Measurements from ENCODE around the gene CSGALNACT2. TPM values are rescaled to one million over a fixed set of nuclear protein-coding genes. Genes with fewer than 3 reads are reported as not detected.

Gene CSGALNACT2
- total and polyA plus RNA-seq, 2 of the 13 experiments (the other 11 are each of a cell fraction or from before 2014, with no cell fraction given): 3.3 to 7.1 TPM

- ChIA-PET POLR2A (no interaction called here), CTCF (ENCODE audit: low intra/inter-chr PET ratio, low total read pairs) (no interaction called here)
- in situ Hi-C loops (cut with HindIII; ENCODE audit: extremely low pct_ligation_motif_present, low pct_unique_long_range_greater_than_20kb) (no loop called here), intact Hi-C loops (cut with micrococcal nuclease; ENCODE audit: unreplicated experiment) (no loop called here)
- FAIRE-seq (no peak), DNase-seq (ENCODE audit: low spot score) (no peak), ATAC-seq (peak; percentile 16; the same call in 2 of the 3 replicates)
- H3K9me3 ChIP-seq (ENCODE audit: low read length): no peaks in the 10 kb centered on the region
- no peaks in the 10 kb centered on the region for H3K4me1 ChIP-seq (ENCODE audit: insufficient read depth, low read length)
- H3K27me3 ChIP-seq (ENCODE audit: control insufficient read depth in 1 of 2, insufficient read depth in 2 of 2, low read length in 2 of 2): peaks cover 10 to 43% of the 10 kb centered on the region in 2 experiments; a peak in 3 of 5 replicates
- H3K79me2 ChIP-seq (ENCODE audit: insufficient read depth, low read length): no peaks in the 10 kb centered on the region
- no peak overlapping the region for H3K27ac ChIP-seq (ENCODE audit: extremely low read length, insufficient read depth, low read length)
- no peak overlapping the region for H3K4me2 ChIP-seq (ENCODE audit: low read depth, low read length)
- no peak overlapping the region for H3K4me3 ChIP-seq (replicated peaks in 1 of 3; ENCODE audit: insufficient read depth in 1 of 3, low read depth in 2 of 3, low read length in 3 of 3)
- H3K9ac ChIP-seq (ENCODE audit: insufficient read depth, low read depth, low read length): no peak overlapping the region
- no TSS peak for BruUV-seq (replicated peaks)
- no peaks in the 10 kb centered on the region for H4K20me1 ChIP-seq (ENCODE audit: insufficient read depth, low read length)
- H2AFZ ChIP-seq (ENCODE audit: low read length): no peak overlapping the region
- no peaks in the 10 kb centered on the region for H3K36me3 ChIP-seq (replicated peaks in 1 of 2; ENCODE audit: control insufficient read depth in 1 of 2, insufficient read depth in 2 of 2, low read length in 2 of 2)
- TF ChIP-seq ZNF629 (CRISPR knock-in tag; conservative IDR thresholded peaks at IDR 0.05) (peak; percentile 80), FOSL2 (CRISPR knock-in tag; IDR thresholded peaks at IDR 0.05) (peak; percentile 42; the same call in 1 of the 2 replicates), RFXANK (CRISPR knock-in tag; IDR thresholded peaks at IDR 0.05) (no peak), HNF4A (CRISPR knock-in tag; IDR thresholded peaks at IDR 0.05) (peak; percentile 22; the same call in 1 of the 2 replicates)
- 29% methylated on average over 13 of the region's 15 CpGs for WGBS (ENCODE audit: low lambda C conversion rate)
Measured at GRCh38 chr10:43214071-43214955, 76.1 kb downstream of the CSGALNACT2 start.

GRCh38 chr10:43214956-43215561 lies 76.8 kb downstream of the CSGALNACT2 start:
- Histone ChIP-seq H3K9ac (ENCODE audit: insufficient read depth, low read depth, low read length) (no peak overlapping the region), H3K36me3 (replicated peaks in 1 of 2; ENCODE audit: control insufficient read depth in 1 of 2, insufficient read depth in 2 of 2, low read length in 2 of 2) (no peaks in the 10 kb centered on the region), H3K9me3 (ENCODE audit: low read length) (no peaks in the 10 kb centered on the region), H2AFZ (ENCODE audit: low read length) (no peak overlapping the region), H3K27ac (ENCODE audit: extremely low read length, insufficient read depth, low read length) (no peak overlapping the region), H3K27me3 (ENCODE audit: control insufficient read depth in 1 of 2, insufficient read depth in 2 of 2, low read length in 2 of 2) (peaks cover 10 to 43% of the 10 kb centered on the region in 2 experiments; a peak in 3 of 5 replicates), H4K20me1 (ENCODE audit: insufficient read depth, low read length) (no peaks in the 10 kb centered on the region), H3K4me3 (replicated peaks in 1 of 3; ENCODE audit: insufficient read depth in 1 of 3, low read depth in 2 of 3, low read length in 3 of 3) (no peak overlapping the region), H3K4me1 (ENCODE audit: insufficient read depth, low read length) (no peaks in the 10 kb centered on the region), H3K4me2 (ENCODE audit: low read depth, low read length) (no peak overlapping the region), H3K79me2 (ENCODE audit: insufficient read depth, low read length) (no peaks in the 10 kb centered on the region)
- FAIRE-seq: no peak
- ATAC-seq: no peak
- intact Hi-C loops (cut with micrococcal nuclease; ENCODE audit: unreplicated experiment): no loop called here
- WGBS (ENCODE audit: low lambda C conversion rate): 0% methylated on average over 8 of the region's 12 CpGs
- ChIA-PET POLR2A (no interaction called here), CTCF (ENCODE audit: low intra/inter-chr PET ratio, low total read pairs) (no interaction called here)
- no peak for DNase-seq (ENCODE audit: low spot score)
- BruUV-seq (replicated peaks): no TSS peak
- in situ Hi-C loops (cut with HindIII; ENCODE audit: extremely low pct_ligation_motif_present, low pct_unique_long_range_greater_than_20kb): no loop called here
- TF ChIP-seq REL (CRISPR knock-in tag; conservative IDR thresholded peaks at IDR 0.05): no peak
- no peak for TF ChIP-seq ATM (IDR thresholded peaks at IDR 0.05; ENCODE audit: borderline replicate concordance)
- TF ChIP-seq NBN (conservative IDR thresholded peaks at IDR 0.05): no peak
- no peak for TF ChIP-seq PHF8 (CRISPR knock-in tag; IDR thresholded peaks at IDR 0.05)
- TF ChIP-seq ZNF382 (CRISPR knock-in tag; IDR thresholded peaks at IDR 0.05; ENCODE audit: borderline replicate concordance): no peak
- no peak for TF ChIP-seq ATF3 (CRISPR knock-in tag; IDR thresholded peaks at IDR 0.05)
- TF ChIP-seq ETV5 (CRISPR knock-in tag; IDR thresholded peaks at IDR 0.05; ENCODE audit: borderline replicate concordance): no peak
- TF ChIP-seq TBP (CRISPR knock-in tag; IDR thresholded peaks at IDR 0.05): no peak
- no peak for TF ChIP-seq ZBTB34 (CRISPR knock-in tag; IDR thresholded peaks at IDR 0.05)
- TF ChIP-seq TRAFD1 (CRISPR knock-in tag; IDR thresholded peaks at IDR 0.05; ENCODE audit: borderline replicate concordance): no peak
- no peak for TF ChIP-seq ISL2 (CRISPR knock-in tag; IDR thresholded peaks at IDR 0.05)

Data from HepG2 (cell line).